NB4 (cell line): ENCODE measurements around the gene MEX3A.
A peak's percentile ranks its signal among the peaks of the same experiment; 100 is the strongest.

ENCODE experiments used
- MYC ChIP-seq: IDR thresholded peaks from 2 replicates; pipeline ENCODE4 v1.6.1; 2011; ENCODE audit warnings: low read depth, low read length
- TF ChIP-seq, protein P1 (sequence below): IDR thresholded peaks from one replicate; pipeline ENCODE4 v1.5.1; 2012; ENCODE audit warnings: low read depth, low read length

DNA sequence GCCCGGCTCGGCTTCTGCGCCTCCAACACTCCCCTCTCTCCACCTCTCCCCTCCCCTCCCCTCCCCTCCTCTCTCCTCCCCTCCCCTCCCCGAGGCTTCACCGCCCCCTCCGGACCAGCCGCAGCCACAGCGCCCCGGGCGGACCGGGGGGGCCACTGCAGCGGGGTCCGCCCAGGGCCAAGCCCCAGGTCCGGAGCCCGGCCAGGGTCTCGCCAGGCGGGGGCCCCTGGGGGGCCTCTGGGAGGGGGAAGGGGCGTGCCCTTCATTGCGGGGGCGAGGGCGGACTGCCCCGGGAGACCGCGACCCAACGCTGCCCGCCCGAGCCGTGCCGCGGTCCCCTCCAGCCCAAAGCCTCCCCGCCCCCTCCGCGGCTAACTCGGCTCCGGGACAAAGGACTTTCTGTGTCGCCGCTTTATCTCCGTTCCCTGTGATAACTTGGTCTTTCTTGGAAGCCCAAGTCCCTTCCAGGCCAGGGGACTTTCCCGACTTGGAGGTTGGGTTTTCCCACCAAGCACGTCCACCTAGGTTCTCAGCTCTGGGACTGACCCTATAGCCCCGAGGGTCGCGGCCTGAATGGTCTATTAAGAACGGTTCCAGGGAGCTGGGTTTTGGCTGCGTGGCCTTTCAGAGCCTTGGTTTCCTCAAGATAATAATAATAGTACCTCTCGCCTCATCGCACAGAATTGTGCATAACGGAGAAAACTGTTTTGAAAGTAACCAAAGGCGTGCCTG is 28.3 kb downstream of the MEX3A start, which contains the start of gene UBQLN4:
- TF ChIP-seq MYC, result peak; percentile 12; the same call in 1 of the 2 replicates
- TF ChIP-seq, protein P1, sequence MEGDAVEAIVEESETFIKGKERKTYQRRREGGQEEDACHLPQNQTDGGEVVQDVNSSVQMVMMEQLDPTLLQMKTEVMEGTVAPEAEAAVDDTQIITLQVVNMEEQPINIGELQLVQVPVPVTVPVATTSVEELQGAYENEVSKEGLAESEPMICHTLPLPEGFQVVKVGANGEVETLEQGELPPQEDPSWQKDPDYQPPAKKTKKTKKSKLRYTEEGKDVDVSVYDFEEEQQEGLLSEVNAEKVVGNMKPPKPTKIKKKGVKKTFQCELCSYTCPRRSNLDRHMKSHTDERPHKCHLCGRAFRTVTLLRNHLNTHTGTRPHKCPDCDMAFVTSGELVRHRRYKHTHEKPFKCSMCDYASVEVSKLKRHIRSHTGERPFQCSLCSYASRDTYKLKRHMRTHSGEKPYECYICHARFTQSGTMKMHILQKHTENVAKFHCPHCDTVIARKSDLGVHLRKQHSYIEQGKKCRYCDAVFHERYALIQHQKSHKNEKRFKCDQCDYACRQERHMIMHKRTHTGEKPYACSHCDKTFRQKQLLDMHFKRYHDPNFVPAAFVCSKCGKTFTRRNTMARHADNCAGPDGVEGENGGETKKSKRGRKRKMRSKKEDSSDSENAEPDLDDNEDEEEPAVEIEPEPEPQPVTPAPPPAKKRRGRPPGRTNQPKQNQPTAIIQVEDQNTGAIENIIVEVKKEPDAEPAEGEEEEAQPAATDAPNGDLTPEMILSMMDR, result peak; percentile 31
